ENCODE data around the gene SEMA3D. TPM values are rescaled to one million over a fixed set of nuclear protein-coding genes. Genes with fewer than 3 reads are reported as not detected.

SEMA3D gene
- total RNA-seq: under 1 TPM; 0.33 to 0.69 TPM

DNA sequence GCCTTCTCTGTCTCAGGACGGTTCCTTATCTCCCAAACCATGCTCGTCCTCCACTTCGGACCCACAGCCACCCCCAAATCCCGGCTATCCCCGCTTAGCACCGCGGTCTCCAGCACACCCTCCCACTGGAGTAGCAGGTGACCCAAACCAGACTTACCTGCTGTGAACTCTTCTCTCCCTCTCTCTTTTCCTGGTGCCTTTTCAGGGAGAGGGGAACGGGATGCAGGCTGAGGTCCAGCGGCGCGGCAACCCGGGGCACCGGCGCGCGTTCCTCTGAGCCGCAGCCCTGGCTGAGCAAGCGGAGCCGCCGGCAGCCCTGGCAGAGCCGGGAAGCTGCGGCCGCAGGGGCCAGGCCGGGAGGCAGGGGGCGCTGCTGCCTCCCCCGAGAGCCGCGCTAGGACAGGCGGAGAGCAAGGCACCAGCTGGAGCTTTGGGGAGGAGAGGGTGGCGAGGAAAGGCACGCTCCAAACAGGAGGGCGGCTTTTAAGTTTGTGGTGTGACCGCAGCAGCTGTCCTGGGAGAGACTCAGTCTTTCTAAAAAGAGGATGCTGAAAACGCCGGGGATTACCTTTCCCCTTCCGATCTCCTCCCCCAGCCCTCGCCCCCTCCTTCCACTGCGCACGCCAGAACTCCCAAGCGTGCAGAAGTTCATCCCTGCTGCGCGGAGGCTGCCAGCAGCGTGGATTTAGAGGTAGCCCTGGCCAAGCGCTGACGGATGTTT, at the start of gene SEMA3D:
SEMA3D (minus strand) TSS at position 536 of the 721 bp plus-strand sequence. CDS start 65,165 bp downstream, outside the sequence.

All from melanocyte of skin (primary cell).